GM19043 (cell line): ENCODE measurements around the gene YKT6.

Experiments
- ATAC-seq: cut with Tn5 transposase; IDR thresholded peaks from one replicate; pipeline ENCODE4 v1.9.1; 2021; ENCODE audit warnings: low read depth; ENCODE audit not compliant: unreplicated experiment

The YKT6 gene

DNA sequence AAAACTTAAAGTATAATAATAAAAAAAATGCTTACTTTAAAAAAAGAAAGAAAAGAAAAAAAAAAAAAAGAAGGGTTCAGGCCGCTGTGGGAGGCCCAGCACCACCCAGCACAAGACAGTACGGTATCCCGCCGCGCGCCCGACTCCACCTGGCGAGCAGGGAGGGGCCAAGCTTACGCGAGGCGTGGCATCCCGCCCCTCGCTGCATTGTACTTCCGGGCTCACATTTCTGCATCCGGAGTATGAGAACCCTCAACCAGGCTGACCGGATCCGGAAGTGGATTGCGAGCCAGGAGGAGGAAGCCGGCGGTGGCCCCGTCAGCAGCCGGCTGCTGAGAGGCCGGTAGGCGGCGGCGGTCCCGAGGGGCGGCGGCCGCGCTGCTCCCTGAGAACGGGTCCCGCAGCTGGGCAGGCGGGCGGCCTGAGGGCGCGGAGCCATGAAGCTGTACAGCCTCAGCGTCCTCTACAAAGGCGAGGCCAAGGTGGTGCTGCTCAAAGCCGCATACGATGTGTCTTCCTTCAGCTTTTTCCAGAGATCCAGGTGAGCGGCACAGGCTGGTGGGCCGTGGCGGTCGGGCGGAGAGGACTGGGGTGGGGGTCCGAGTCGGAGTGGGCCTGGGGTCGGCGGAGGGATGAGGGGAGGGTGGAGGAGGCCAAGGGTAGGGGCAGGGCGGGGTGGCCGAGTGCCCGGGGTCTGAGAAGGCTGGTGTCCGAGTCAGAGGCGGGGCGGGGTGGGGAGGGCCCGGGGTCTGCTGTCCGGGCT lies at the start of gene YKT6:
YKT6 (plus strand) TSS at position 280 of the 763 bp plus-strand sequence; CDS start at position 438, 158 bp downstream.
- ATAC-seq, result peak; percentile 97

DNA sequence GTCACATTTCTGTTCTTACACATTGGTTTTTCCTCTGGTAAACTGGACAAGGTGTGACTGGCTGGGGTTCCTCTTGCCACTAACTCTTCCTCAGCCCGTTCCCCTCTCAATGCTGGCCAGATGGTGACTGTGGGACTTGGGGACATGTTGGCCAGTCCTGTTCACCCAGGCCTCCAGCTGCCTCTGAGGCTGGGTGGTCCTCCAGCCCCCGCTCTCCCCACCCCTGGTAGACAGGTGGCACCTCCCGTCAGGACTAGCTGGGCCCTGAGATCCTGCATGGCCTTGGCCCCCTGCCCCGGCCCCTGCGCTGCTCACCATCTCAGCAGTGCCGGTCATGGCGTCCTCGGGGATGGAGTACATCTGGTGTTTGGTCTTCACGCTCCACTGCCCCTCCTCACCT lies 48.8 kb upstream of the YKT6 start:
- ATAC-seq, result no peak

DNA sequence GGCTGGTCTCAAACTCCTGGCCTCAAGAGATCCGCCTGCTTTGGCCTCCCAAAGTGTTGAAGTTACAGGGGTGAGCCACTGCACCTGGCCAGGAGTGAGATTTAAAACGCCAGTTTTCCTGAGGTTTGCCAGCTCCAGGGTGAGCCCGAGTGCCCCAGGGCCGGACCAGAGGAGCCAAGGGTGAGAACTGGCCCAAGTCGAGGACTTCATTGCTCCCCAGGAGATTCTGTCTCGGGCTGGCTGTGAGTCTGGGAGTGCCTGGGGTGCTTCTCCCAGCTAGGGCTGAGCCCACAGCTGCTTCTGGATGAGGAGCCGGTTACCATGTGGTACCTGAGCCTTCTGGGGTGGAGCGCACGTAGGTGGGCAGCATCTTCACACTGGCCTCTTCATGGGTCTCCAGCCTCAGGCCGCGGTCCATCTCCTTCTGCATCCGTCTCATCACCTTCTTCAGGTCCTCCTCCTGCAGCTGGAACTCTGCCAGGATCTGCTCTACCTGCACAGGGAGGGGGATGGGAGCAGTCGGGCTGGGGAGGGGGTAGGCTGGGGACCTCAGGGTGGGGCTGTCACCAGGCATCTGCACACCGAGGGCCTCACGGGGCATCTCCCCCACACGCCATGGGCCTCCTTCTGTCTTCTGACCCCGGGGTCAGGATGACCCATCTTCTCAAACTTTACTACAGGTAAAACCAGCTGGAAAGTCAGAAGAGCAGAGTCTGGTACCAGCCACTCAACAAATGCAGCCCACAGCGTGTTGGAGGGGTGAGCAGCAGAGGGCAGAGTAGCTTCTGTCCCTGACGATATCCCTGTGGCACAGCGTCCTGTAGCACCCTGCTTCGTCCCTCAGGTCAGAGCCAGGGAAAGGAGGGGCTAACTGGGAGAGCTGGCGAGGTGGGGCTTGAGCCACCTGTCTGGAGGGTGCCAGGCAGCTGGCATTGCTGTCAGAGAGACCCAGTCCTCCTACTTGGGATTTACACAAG lies 47.5 kb upstream of the YKT6 start:
- no peak for ATAC-seq

DNA sequence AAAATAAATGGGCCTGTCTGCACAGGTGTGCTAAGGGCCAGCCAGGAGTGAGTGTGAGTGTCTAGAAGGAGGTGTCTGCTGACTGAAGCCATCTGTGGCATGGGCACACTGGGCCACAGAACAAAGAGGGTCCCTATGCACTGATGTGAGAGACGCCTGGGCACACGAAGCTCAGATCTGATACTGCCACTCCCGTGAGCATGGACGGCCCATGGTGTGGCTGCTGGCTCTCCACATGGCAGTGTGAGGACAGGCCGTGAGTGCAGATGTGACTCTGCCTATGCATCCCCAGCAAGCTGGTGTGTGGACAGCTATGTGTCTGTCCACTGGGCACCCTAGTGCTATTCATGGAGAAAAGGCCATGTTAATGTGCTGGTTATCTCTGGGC lies 46.8 kb upstream of the YKT6 start:
- ATAC-seq, result no peak

DNA sequence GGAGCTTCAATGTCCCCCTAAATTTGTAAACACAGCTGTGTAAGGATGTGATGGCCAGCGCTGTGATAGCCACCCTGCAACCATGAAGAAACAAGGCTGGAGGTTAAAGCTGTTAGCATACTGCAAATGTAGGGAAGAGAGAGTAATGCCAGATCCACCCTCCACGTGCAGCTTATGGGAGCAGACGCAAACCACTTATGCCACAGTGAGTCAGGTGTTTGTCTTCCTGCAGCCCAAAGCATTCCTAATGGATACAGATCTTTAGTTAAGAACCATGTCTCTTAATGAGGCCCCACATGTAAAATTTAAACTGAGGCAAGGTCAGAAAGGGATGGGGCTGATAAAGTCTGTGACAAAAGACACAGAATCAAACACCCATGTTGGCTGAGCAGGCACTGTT lies 46.1 kb upstream of the YKT6 start:
- ATAC-seq, result no peak

DNA sequence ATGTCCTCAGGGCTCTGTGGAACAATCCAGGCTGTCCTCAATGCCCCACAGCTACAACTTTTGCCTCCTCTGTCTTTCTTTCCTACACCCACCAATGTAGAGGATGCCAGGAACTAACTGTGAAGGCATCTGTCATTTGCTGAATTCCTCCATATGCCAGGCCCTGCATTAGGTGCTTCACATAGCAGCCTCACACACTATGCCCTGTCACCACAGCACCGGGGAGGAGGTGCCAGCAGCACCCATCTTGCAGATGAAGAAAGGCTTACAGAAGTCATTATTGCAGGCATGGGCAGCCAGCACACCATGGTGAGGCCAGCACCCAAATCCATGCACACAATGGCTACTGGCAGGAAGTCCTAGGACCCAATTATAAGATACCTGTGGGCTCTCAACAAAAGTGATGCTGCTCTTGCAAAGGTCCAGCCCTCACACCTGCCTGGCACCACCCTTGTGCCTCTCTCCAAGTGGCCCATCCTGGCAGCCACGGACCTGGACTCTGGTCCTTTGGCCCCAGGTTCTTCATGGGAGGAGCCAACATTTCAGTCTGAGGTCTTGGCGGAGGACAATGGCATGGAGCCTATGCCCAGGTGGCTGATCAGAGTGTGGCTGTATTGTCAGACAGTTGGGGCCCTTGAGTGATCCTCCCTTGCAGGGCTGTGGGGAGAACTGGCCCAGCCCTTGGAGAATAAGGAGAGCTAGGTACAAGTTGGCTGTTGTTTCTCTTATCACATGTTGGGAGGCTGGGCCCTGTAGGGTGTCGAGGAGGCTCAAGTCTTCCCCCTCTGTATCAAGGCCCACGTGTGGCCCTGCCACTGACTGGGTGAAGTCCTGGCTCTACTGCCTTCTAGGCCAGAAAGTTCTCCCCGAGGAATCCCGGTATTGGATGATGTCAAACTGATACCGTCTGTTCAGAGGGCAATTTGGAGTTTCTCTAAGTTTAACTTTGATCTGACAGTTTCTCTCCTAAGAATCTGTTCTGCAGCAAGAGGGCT lies 45.3 kb upstream of the YKT6 start:
- no peak for ATAC-seq

DNA sequence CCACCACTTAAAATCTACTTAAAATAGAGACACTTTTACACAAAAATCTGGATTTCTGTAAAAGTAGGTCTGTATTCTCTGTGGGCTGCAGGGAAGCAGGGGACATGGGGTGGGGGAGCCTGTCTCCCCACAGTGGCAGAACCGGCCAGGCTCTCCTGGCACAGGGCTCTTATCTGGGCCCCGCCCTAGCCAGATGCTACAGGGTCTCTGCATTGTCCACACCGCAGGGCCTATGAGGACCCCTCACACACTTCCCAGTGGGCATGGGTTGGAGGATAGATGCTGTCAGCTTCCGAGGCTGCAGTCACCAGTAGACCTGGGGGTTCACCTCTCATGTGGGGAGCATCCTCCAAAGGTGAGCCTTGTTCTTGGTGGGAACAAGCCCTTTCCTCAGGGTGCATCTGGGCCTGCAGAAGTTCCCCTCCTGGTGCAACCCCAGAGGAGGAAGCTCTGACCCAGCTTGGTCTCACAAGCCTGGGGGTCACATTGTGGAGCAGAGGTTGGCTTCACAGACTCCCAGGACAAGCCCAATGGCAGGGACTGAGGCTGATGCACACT lies 44.2 kb upstream of the YKT6 start:
- ATAC-seq, result no peak

DNA sequence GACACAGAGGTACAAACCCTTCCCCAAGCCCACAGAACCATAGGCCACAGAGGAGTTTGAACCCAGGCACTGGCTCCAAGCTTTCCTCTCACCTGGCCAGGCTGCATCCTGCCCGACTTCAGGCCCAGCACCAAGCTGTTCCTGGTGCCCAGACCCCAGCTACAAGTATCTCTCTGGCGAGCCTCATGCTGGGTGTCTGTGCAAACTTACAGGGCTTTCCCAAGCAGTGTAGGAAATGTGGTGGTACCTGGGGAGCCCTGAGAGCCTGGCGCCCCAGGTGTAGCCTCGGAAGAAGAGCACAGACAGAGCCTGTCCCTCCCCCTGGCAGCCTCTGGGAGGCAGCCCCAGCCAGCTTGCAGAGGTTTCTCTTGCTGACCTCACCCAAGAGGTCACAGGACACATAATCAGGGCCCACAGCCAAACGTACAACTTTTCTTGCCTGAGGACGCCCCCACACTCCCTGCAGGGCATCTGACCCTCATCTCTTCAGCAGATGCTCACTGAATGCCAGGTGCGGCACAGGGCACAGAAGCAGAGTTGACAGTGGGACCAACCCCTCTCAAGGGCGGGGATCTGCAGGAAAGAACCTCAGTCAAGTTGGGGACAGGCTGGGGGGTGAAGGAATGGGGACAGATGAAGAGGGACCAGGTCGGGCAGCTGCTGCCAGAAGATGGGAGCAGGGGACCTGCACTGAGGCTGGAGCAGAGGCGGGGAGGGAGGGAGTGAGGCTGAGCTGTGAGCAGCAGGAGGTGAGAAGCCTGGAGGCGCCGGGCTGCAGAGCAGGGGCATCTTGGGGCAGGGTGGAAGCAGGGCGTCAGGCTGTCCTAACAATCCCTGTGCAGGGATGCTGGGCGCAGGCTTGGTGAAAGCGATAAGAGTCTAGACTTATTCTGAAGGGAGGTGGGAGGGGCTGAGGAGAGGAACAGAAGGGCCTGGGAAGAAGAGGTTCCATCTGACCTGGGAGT lies 43.4 kb upstream of the YKT6 start:
- no peak for ATAC-seq

DNA sequence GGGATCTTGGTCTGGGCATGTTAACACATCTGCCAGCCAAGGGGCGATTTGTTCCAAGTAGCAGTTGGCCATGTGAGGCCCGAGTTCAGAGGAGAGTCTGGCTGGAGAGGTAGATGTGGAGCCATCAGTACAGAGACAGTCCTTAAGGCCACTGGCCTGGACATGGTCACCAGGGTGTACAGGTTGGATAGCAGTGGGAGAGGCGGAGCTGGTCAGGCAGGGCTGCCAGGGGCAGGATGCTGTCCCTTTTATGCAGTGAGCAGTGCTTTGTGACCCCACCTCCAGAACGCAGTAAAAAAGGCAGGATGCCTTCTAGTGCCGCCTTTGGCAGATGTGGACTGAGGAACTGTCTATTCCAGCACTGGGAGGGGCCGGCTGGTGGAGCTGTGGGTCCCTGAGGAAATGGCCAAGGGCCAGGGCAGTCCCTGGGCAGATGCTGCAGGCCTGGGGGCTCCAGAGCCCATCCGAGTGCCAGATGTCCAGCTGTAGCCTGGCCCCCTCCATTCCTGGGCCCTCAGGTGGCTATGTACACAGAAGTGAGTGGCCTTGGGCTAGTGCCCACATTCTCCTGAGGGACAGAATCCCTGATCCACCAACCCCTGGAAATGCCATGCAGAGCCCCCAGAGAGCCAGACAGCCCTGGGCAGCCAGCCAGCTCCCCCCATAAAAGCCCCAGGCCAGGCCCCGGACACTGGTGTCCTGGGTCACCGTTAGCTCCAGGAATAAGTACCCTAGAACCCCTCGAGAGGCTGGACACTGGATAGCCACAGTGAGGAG lies 42.5 kb upstream of the YKT6 start:
- no peak for ATAC-seq

DNA sequence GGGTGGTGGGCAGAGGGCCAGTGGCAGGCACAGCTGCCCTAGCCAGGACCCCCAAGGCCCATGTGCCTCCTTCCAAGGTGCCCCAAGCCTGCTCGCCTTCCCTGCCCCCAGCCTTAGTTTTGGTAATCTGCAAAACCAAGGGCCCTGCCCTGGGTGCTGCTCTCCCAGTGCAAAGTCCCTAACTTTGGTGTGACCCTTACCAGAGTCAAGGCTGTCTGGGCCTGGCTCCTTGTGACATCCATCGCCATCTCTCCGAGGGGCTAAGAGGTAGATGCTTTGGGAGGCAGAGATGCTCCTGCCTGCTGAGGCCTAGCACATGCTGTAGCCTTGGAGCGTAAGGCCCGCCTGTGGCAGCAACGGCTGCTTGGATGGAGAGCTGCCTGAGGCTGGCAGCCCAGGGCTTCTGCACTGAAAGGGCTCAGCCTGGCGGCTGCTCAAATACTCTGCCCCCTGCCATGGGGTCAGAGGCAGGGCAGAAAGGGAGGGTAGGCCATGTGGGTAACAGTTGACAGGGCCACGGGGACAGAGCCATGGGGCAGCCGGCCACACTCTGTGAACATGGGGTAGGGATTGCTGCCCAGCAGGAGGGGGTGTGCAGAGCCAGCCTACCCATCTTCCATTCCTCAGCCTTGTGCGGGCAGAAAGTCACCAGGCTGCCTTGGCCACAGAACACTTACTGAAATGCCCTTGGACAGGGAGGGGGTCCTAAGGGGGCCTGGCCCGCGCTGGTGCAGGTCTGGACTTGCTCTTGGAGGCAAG lies 41.7 kb upstream of the YKT6 start:
- no peak for ATAC-seq

DNA sequence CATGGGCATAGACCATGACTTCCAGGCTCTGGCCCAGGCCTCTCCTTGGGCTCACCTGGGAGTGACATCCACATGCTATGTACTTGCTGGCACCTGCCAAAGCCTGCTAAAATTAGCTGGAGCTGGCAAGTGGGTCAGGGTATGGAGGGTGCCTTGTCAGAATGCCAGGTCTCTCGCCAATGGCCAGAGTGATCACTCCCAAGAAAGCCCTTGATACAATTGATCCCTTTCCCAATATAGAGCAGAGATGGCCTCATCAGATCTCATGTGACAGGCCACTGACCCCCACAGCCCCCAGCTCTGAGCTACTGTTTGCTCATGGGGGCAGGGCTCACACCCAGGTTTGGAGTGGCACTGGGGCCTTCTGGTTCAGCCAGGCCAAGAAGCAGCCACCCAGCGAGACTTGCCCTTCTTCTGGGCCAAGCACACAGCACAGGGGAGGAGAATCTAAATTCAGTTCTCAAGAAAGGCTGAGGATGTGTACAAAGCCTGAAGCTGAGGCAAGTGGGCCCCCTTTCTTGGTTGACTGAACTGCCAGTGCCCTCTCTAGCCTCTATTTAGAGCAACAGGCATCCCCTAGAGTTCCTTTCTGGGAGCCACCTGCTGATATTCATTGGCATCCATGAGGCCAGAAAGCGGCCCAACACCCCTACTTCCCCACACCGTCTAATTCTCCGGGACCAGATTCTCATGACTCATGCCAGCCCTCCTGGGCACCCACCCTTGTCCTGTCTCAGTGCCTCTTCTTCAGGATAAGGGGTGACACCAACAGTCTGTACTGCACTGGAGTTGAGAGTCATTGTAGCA lies 40.8 kb upstream of the YKT6 start:
- no peak for ATAC-seq

DNA sequence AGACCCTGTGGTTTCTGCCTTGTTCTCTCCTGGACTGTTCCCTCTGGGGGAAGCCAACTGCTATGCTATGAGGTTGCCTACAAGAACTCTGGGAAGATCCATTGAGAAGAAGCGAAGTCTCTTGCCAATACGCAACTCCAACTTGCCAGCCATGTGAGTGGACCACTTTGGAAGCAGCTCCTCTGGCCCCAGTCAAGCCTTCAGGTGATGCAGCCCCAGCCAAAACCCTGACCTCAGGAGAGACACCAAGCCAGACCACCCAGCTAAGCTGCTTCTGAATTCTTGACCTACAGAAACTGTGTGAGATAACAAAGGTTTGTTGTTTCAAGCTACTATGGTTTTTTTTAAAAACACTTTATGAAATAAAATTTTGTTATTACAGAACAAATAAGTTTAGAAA lies 39.4 kb upstream of the YKT6 start:
- no peak for ATAC-seq

DNA sequence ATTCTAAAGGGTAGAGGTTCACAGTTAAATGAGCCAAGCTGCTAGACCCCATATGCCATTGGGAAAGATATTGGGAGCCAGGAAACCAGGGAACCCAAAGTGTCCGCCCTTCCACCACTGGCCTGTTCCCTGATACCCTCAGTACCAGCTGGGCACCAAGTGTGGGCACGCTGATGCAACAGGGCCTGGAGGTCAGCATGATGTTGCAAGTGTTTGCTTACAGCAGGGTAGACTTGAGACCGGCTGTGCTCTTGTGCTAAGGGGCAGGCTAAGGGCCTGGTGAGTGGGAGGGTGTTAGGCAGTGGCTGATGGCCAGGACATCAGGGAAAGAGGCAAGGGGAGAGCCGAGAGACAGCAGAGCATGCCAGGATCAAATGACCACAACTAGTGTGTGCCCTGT lies 38.6 kb upstream of the YKT6 start:
- no peak for ATAC-seq

DNA sequence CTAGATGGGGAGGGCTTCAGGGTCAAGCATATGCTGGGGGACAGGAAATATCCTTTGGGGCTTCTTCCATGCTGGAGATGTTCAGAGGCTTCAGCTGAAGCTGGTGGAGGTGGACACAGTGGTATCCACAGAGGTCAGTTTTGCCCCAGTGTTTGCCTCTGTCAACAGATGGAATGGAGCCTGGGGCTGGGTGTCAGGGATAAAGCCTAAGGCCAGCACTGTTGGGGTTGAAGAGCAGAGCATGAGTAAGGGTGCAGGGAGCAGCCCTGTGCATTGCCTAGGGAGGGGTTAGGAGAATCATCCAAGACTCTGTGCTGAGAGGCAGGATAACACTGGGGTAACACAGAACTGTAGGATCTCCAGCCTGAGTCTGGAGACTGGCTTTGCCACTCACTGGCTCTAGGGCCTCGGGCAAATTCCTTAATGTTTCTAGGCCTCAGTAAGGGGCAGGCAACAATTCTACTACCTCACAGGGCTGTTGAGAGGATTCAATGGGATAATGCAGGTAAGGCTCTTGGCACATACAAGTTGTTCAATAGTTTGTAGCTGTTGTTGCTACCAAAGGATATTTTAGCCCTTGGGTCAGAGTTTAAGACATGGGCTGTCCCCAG lies 37.9 kb upstream of the YKT6 start:
- no peak for ATAC-seq

DNA sequence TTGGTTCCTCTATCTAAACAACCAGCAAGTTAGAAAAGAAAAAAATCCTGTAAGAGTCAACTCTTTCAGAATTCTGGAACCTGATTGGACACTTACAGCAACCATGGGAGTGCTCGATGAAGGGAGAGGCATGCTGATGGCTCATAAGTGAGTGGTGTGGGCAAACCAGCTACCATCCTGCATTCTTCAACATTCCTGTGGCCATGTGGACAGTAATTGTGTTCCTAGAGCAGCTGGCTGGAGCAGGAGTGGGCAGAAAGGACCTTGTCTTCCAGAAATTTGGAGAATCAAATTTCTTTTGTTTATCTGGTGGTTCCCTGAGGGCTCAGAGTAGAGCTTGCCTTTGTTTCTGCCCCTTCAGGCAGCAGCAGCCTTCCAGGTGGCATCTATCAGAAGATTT lies 37.2 kb upstream of the YKT6 start:
- ATAC-seq, result no peak

DNA sequence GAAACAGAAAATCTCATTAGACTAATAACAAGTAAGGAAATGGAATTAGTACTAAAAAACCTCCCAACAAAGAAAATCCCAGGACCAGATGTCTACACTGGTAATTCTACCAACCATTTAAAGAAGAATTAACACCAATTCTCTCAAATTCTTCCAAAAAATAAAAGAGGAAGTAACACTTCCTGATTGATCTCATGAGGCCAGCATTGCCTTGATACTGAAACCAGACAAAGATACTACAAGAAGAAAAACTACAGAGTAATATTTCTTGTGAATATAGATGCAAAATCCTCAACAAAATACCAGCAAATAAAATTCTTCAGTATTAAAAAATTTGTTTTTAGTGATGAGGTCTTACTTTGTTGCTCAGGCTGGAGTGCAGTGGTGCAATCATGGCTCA lies 32.9 kb upstream of the YKT6 start:
- ATAC-seq, result peak; percentile 55
